Measurements from ENCODE around the gene MYL6. TPM values are rescaled to one million over a fixed set of nuclear protein-coding genes. Genes with fewer than 3 reads are reported as not detected.

Gene MYL6
- polyA plus RNA-seq, 1 donor from 2014 or later: 3,234 TPM

GRCh38 chr12:56121204-56121870, 36.8 kb upstream of the MYL6 start:
- TF ChIP-seq EZH2 (IDR thresholded peaks at IDR 0.05; ENCODE audit: borderline replicate concordance, insufficient read depth, low read length, poor library complexity, severe bottlenecking) (no peak), REST (IDR thresholded peaks at IDR 0.05; ENCODE audit: borderline replicate concordance) (no peak), POLR2AphosphoS5 (IDR thresholded peaks at IDR 0.05) (no peak), MXI1 (conservative IDR thresholded peaks at IDR 0.05; ENCODE audit: poor library complexity, severe bottlenecking) (no peak), SMC3 (conservative IDR thresholded peaks at IDR 0.05; ENCODE audit: poor library complexity) (no peak), TAF1 (IDR thresholded peaks at IDR 0.05; ENCODE audit: low read depth) (no peak), RAD21 (conservative IDR thresholded peaks at IDR 0.05) (no peak)
- Histone ChIP-seq H3K9me3 (ENCODE audit: low read length) (no peaks in the 10 kb centered on the region), H3K9ac (ENCODE audit: low read length) (no peak overlapping the region), H3F3A (ENCODE audit: insufficient read depth, low read length, poor library complexity, severe bottlenecking) (peaks cover 6% of the 10 kb centered on the region), H3K27me3 (ENCODE audit: insufficient read depth, low read depth, low read length) (no peaks in the 10 kb centered on the region), H3K4me2 (ENCODE audit: low read length) (no peak overlapping the region), H3K79me2 (replicated peaks; ENCODE audit: insufficient read depth, low read length) (peaks cover 28% of the 10 kb centered on the region), H2AFZ (ENCODE audit: low read depth, low read length) (no peak overlapping the region), H3K27ac (ENCODE audit: low read length) (no peak overlapping the region), H3K4me3 (ENCODE audit: low read length) (no peak overlapping the region), H4K20me1 (ENCODE audit: insufficient read depth) (no peaks in the 10 kb centered on the region), H3K9me2 (ENCODE audit: insufficient read depth, low read length) (no peaks in the 10 kb centered on the region), H3K36me3 (ENCODE audit: insufficient read depth, low read length) (no peaks in the 10 kb centered on the region)

GRCh38 chr12:56122637-56123036, 35.5 kb upstream of the MYL6 start:
- H4K20me1 ChIP-seq (ENCODE audit: insufficient read depth): no peaks in the 10 kb centered on the region
- H3K9ac ChIP-seq (ENCODE audit: low read length): no peak overlapping the region
- no peaks in the 10 kb centered on the region for H3K27me3 ChIP-seq (ENCODE audit: insufficient read depth, low read depth, low read length)
- H3K4me3 ChIP-seq (ENCODE audit: low read length): no peak overlapping the region
- peaks cover 20% of the 10 kb centered on the region for H3K79me2 ChIP-seq (replicated peaks; ENCODE audit: insufficient read depth, low read length)
- no peak overlapping the region for H2AFZ ChIP-seq (ENCODE audit: low read depth, low read length)
- no peak for TF ChIP-seq RAD21 (conservative IDR thresholded peaks at IDR 0.05)
- TF ChIP-seq REST (IDR thresholded peaks at IDR 0.05; ENCODE audit: borderline replicate concordance): no peak
- H3K27ac ChIP-seq (ENCODE audit: low read length): no peak overlapping the region
- H3K36me3 ChIP-seq (ENCODE audit: insufficient read depth, low read length): no peaks in the 10 kb centered on the region
- H3K9me2 ChIP-seq (ENCODE audit: insufficient read depth, low read length): no peaks in the 10 kb centered on the region
- H3K9me3 ChIP-seq (ENCODE audit: low read length): no peaks in the 10 kb centered on the region
- no peak overlapping the region for H3K4me2 ChIP-seq (ENCODE audit: low read length)
- no peaks in the 10 kb centered on the region for H3F3A ChIP-seq (ENCODE audit: insufficient read depth, low read length, poor library complexity, severe bottlenecking)
